Measurements from ENCODE around the gene CCL7.

DNA sequence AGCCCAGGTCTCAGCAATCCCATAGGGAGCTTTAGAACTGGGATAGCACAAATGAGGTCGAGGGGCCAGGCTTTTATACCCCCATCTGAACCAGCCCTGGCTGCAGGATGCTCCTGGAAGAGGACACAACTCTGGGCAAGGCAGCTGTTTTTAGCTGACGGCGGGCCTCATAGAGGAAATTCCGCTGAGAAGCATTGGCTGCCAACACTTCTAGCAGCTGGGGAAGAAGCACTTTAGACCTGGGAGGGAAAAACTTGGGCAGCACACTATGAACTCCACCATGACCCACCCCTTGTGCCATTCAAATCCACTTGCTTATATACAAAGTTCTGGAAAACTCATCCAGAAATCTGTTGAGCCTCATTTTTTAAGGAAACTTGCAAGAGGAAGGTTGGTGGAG lies 20.6 kb downstream of the CCL7 start:
- TF ChIP-seq GLIS3 (CRISPR knock-in tag; IDR thresholded peaks at IDR 0.05) = no peak
- no peak for TF ChIP-seq ESRRG (CRISPR knock-in tag; IDR thresholded peaks at IDR 0.05)
- no peak for TF ChIP-seq ISL1 (CRISPR knock-in tag; IDR thresholded peaks at IDR 0.05)
- TF ChIP-seq ZFP30 (CRISPR knock-in tag; IDR thresholded peaks at IDR 0.05) = no peak
- no peak for TF ChIP-seq CSDC2 (CRISPR knock-in tag; IDR thresholded peaks at IDR 0.05)
- TF ChIP-seq, protein P1, sequence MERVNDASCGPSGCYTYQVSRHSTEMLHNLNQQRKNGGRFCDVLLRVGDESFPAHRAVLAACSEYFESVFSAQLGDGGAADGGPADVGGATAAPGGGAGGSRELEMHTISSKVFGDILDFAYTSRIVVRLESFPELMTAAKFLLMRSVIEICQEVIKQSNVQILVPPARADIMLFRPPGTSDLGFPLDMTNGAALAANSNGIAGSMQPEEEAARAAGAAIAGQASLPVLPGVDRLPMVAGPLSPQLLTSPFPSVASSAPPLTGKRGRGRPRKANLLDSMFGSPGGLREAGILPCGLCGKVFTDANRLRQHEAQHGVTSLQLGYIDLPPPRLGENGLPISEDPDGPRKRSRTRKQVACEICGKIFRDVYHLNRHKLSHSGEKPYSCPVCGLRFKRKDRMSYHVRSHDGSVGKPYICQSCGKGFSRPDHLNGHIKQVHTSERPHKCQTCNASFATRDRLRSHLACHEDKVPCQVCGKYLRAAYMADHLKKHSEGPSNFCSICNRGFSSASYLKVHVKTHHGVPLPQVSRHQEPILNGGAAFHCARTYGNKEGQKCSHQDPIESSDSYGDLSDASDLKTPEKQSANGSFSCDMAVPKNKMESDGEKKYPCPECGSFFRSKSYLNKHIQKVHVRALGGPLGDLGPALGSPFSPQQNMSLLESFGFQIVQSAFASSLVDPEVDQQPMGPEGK (CRISPR knock-in tag; IDR thresholded peaks at IDR 0.05; ENCODE audit: borderline replicate concordance) = no peak
- TF ChIP-seq ZFP3 (CRISPR knock-in tag; IDR thresholded peaks at IDR 0.05) = no peak
- no peak for TF ChIP-seq TCF4 (CRISPR knock-in tag; IDR thresholded peaks at IDR 0.05; ENCODE audit: borderline replicate concordance)
- TF ChIP-seq, protein P2, sequence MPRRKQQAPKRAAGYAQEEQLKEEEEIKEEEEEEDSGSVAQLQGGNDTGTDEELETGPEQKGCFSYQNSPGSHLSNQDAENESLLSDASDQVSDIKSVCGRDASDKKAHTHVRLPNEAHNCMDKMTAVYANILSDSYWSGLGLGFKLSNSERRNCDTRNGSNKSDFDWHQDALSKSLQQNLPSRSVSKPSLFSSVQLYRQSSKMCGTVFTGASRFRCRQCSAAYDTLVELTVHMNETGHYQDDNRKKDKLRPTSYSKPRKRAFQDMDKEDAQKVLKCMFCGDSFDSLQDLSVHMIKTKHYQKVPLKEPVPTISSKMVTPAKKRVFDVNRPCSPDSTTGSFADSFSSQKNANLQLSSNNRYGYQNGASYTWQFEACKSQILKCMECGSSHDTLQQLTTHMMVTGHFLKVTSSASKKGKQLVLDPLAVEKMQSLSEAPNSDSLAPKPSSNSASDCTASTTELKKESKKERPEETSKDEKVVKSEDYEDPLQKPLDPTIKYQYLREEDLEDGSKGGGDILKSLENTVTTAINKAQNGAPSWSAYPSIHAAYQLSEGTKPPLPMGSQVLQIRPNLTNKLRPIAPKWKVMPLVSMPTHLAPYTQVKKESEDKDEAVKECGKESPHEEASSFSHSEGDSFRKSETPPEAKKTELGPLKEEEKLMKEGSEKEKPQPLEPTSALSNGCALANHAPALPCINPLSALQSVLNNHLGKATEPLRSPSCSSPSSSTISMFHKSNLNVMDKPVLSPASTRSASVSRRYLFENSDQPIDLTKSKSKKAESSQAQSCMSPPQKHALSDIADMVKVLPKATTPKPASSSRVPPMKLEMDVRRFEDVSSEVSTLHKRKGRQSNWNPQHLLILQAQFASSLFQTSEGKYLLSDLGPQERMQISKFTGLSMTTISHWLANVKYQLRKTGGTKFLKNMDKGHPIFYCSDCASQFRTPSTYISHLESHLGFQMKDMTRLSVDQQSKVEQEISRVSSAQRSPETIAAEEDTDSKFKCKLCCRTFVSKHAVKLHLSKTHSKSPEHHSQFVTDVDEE (CRISPR knock-in tag; IDR thresholded peaks at IDR 0.05) = no peak
- no peak for TF ChIP-seq ZC3H10 (CRISPR knock-in tag; IDR thresholded peaks at IDR 0.05)
- no peak for TF ChIP-seq OSR1 (CRISPR knock-in tag; IDR thresholded peaks at IDR 0.05)
- TF ChIP-seq, protein P3, sequence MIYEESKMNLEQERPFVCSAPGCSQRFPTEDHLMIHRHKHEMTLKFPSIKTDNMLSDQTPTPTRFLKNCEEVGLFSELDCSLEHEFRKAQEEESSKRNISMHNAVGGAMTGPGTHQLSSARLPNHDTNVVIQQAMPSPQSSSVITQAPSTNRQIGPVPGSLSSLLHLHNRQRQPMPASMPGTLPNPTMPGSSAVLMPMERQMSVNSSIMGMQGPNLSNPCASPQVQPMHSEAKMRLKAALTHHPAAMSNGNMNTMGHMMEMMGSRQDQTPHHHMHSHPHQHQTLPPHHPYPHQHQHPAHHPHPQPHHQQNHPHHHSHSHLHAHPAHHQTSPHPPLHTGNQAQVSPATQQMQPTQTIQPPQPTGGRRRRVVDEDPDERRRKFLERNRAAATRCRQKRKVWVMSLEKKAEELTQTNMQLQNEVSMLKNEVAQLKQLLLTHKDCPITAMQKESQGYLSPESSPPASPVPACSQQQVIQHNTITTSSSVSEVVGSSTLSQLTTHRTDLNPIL (CRISPR knock-in tag; IDR thresholded peaks at IDR 0.05; ENCODE audit: low read depth) = no peak
- TF ChIP-seq ZNF565 (CRISPR knock-in tag; conservative IDR thresholded peaks at IDR 0.05; ENCODE audit: low read depth) = no peak

All from SK-N-SH treated with all-trans-retinoic acid at 6 μM for 48 hours (cell line).